ENCODE results near the gene NAA30. TPM values are rescaled to one million over a fixed set of nuclear protein-coding genes. Genes with fewer than 3 reads are reported as not detected.

Gene NAA30
- total and polyA plus RNA-seq, 7 donors: 15.9 to 47.7 (median 37.3) TPM

GRCh38 chr14:57391517-57392195 is 1.3 kb downstream of the NAA30 start:
- H3K4me1 ChIP-seq: peaks cover 36% of the 10 kb centered on the region
- 13 to 15% (median 15%) methylated on average over 23 of the region's 23 CpGs for WGBS, 3 donors
- DNase-seq (no peak), ATAC-seq (peak in 1 of 4 donors; percentile 8)
- intact Hi-C loops (cut with DNase I): loop anchor here in 1 of 2 donors (10.0 kb wide), 1 partner anchor 127 kb away; the partner anchor contains the start of genes AP5M1 and EXOC5
- H3K9me3 ChIP-seq: no peaks in the 10 kb centered on the region
- H3K27me3 ChIP-seq (ENCODE audit: insufficient read depth in 3 of 3, low read length in 2 of 3): no peaks in the 10 kb centered on the region
- peak overlapping the region; percentile 87 for H3K27ac ChIP-seq
- no peak for TF ChIP-seq CTCF (IDR thresholded peaks at IDR 0.05)
- H3K36me3 ChIP-seq (ENCODE audit: insufficient read depth in 1 of 2, low read depth in 1 of 2): peaks cover 0 to under 1% of the 10 kb centered on the region in 2 donors
- peak overlapping the region; percentile 86 for H3K4me3 ChIP-seq

DNA sequence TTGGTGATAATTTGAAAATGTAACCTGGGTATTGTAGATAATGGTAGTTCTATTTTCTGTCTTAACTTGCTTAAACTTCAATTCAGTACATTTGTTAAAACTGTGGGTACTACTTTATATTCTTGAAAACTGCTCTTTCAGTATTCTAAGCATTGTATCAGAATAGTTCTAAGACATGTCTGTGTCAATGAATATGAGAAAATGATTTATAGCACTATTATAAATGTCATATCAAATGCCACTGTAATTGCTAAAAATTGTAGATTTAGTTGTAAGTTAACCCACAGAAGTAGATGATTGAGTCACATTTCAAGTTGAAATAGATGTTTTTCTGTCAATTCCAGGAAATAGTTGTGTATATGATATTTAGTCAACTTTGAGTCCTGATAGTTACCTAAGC is 2.4 kb downstream of the NAA30 start:
- Histone ChIP-seq H3K4me3 (peak overlapping the region; percentile 86), H3K27ac (peak overlapping the region; percentile 87), H3K4me1 (peaks cover 36% of the 10 kb centered on the region), H3K27me3 (ENCODE audit: insufficient read depth in 3 of 3, low read length in 2 of 3) (no peaks in the 10 kb centered on the region), H3K36me3 (ENCODE audit: insufficient read depth in 1 of 2, low read depth in 1 of 2) (peaks cover 0 to 13% of the 10 kb centered on the region in 2 donors), H3K9me3 (no peaks in the 10 kb centered on the region)
- intact Hi-C loops (cut with DNase I): loop anchor here in 1 of 2 donors (10.0 kb wide), 1 partner anchor 128 kb away; the partner anchor contains the start of genes AP5M1 and EXOC5
- no peak for ATAC-seq
- DNase-seq: no peak
- no peak for TF ChIP-seq CTCF (IDR thresholded peaks at IDR 0.05)

- Histone ChIP-seq H3K36me3 (ENCODE audit: insufficient read depth in 1 of 2, low read depth in 1 of 2) (peaks cover 0 to 29% of the 10 kb centered on the region in 2 donors), H3K27me3 (ENCODE audit: insufficient read depth in 3 of 3, low read length in 2 of 3) (no peaks in the 10 kb centered on the region), H3K27ac (no peak overlapping the region), H3K4me3 (no peak overlapping the region), H3K4me1 (peaks cover 36% of the 10 kb centered on the region), H3K9me3 (no peaks in the 10 kb centered on the region)
- intact Hi-C loops (cut with DNase I): no loop called here
- peak in 3 of 4 donors; percentile 35 to 56 (median 55) for ATAC-seq
- TF ChIP-seq CTCF (IDR thresholded peaks at IDR 0.05): no peak
- DNase-seq: no peak
- 37 to 68% (median 43%) methylated on average over 4 of the region's 4 CpGs for WGBS, 3 donors
These were observed 10.4 kb downstream of the NAA30 start for GRCh38 chr14:57400556-57401494.

GRCh38 chr14:57401501-57401900 is 11.1 kb downstream of the NAA30 start:
- 27 to 38% (median 37%) methylated on average over 2 of the region's 2 CpGs for WGBS, 3 donors
- TF ChIP-seq CTCF (IDR thresholded peaks at IDR 0.05): no peak
- Histone ChIP-seq H3K27ac (no peak overlapping the region), H3K36me3 (ENCODE audit: insufficient read depth in 1 of 2, low read depth in 1 of 2) (peaks cover 0 to 34% of the 10 kb centered on the region in 2 donors), H3K27me3 (ENCODE audit: insufficient read depth in 3 of 3, low read length in 2 of 3) (no peaks in the 10 kb centered on the region), H3K4me3 (no peak overlapping the region), H3K4me1 (peaks cover 39% of the 10 kb centered on the region), H3K9me3 (no peaks in the 10 kb centered on the region)
- intact Hi-C loops (cut with DNase I): no loop called here
- DNase-seq: no peak
- peak in 3 of 4 donors; percentile 37 to 73 (median 66) for ATAC-seq
